Trophoblast cell (in vitro differentiated cells and primary cell): Measurements from ENCODE around the gene SLC18A2.
A peak's percentile ranks its signal among the peaks of the same experiment; 100 is the strongest.

ENCODE experiments used
- DNase-seq, 2 donors: peaks; one replicate each; pipeline ENCODE4 v3.0.0-alpha.2; 2016
- H2AFZ ChIP-seq: 2 replicates; pipeline ENCODE4 v1.6.1; 2013; ENCODE audit warnings: low read length, moderate library complexity, mild to moderate bottlenecking; ENCODE audit not compliant: insufficient read depth, poor library complexity
- H2AK5ac ChIP-seq: 2 replicates; pipeline ENCODE4 v1.6.1; 2013; ENCODE audit warnings: mild to moderate bottlenecking, low read length
- H2BK120ac ChIP-seq: 2 replicates; pipeline ENCODE4 v1.6.1; 2013; ENCODE audit warnings: low read length, mild to moderate bottlenecking, moderate library complexity; ENCODE audit not compliant: insufficient read depth, poor library complexity
- H2BK12ac ChIP-seq: 2 replicates; pipeline ENCODE4 v1.6.1; 2013; ENCODE audit warnings: mild to moderate bottlenecking, low read length, moderate library complexity
- H2BK5ac ChIP-seq: 2 replicates; pipeline ENCODE4 v1.6.1; 2013; ENCODE audit warnings: low read length, low read depth, moderate library complexity, mild to moderate bottlenecking; ENCODE audit not compliant: poor library complexity
- H3K14ac ChIP-seq: 2 replicates; pipeline ENCODE4 v1.6.1; 2013; ENCODE audit warnings: mild to moderate bottlenecking, low read length
- H3K18ac ChIP-seq: 2 replicates; pipeline ENCODE4 v1.6.1; 2013; ENCODE audit warnings: mild to moderate bottlenecking, low read length
- H3K23ac ChIP-seq: 2 replicates; pipeline ENCODE4 v1.6.1; 2013; ENCODE audit warnings: low read length
- H3K27ac ChIP-seq: 2 replicates; pipeline ENCODE4 v1.5.1; 2013; ENCODE audit warnings: low read depth, mild to moderate bottlenecking, inconsistent platforms, low read length, moderate library complexity
- H3K27me3 ChIP-seq: 2 replicates; pipeline ENCODE4 v1.6.1; 2013; ENCODE audit warnings: inconsistent platforms, mild to moderate bottlenecking, low read length, moderate library complexity; ENCODE audit not compliant: insufficient read depth
- H3K36me3 ChIP-seq, 2 experiments: 1 replicate in 1 of 2; 2 replicates in 1 of 2; pipeline ENCODE4 v1.6.1; 2013; ENCODE audit warnings: low read length in 2 of 2, mild to moderate bottlenecking in 2 of 2, moderate library complexity in 1 of 2; ENCODE audit not compliant: insufficient read depth in 2 of 2, control insufficient read depth in 1 of 2
- H3K4ac ChIP-seq: 2 replicates; pipeline ENCODE4 v1.6.1; 2013; ENCODE audit warnings: low read depth, mild to moderate bottlenecking, low read length, moderate library complexity
- H3K4me1 ChIP-seq, 2 experiments: 1 replicate in 1 of 2; 2 replicates in 1 of 2; pipeline ENCODE4 v1.6.1; 2013; ENCODE audit warnings: low read length in 2 of 2, mild to moderate bottlenecking in 2 of 2, moderate library complexity in 1 of 2; ENCODE audit not compliant: insufficient read depth in 2 of 2, control insufficient read depth in 1 of 2
- H3K4me2 ChIP-seq: 2 replicates; pipeline ENCODE4 v1.6.1; 2013; ENCODE audit warnings: inconsistent platforms, mild to moderate bottlenecking, low read length, moderate library complexity
- H3K4me3 ChIP-seq: 2 replicates; pipeline ENCODE4 v1.5.1; 2013; ENCODE audit warnings: mild to moderate bottlenecking, low read depth, low read length, inconsistent platforms
- H3K79me1 ChIP-seq: one replicate; pipeline ENCODE4 v1.6.1; 2013; ENCODE audit warnings: low read length
- H3K79me2 ChIP-seq: 2 replicates; pipeline ENCODE4 v1.6.1; 2013; ENCODE audit warnings: low read length, mild to moderate bottlenecking; ENCODE audit not compliant: control insufficient read depth, insufficient read depth, poor library complexity
- H3K9ac ChIP-seq: 2 replicates; pipeline ENCODE4 v1.6.1; 2013; ENCODE audit warnings: mild to moderate bottlenecking, low read length
- H3K9me3 ChIP-seq: 2 replicates; pipeline ENCODE4 v1.6.1; 2013; ENCODE audit warnings: low read depth, mild to moderate bottlenecking, control low read depth, inconsistent platforms, low read length; ENCODE audit not compliant: insufficient read depth
- H4K12ac ChIP-seq: 2 replicates; pipeline ENCODE4 v1.6.1; 2013; ENCODE audit warnings: low read depth, mild to moderate bottlenecking, low read length, moderate library complexity
- H4K8ac ChIP-seq: 2 replicates; pipeline ENCODE4 v1.6.1; 2013; ENCODE audit warnings: low read depth, mild to moderate bottlenecking, low read length, moderate library complexity
- H4K91ac ChIP-seq: one replicate; pipeline ENCODE4 v1.6.1; 2013; ENCODE audit warnings: low read depth, mild to moderate bottlenecking, low read length, moderate library complexity
- WGBS: extraction: QIAGEN DNeasy Blood & Tissue Kit; methylation state at CpG from one replicate; pipeline ENCODE4 v1.1.7; 2013; ENCODE audit warnings: missing lambda C conversion rate; ENCODE audit not compliant: insufficient read length, insufficient coverage; ENCODE audit errors: extremely low coverage; 5-methylcytosine and 5-hydroxymethylcytosine counted together

SLC18A2 gene

DNA sequence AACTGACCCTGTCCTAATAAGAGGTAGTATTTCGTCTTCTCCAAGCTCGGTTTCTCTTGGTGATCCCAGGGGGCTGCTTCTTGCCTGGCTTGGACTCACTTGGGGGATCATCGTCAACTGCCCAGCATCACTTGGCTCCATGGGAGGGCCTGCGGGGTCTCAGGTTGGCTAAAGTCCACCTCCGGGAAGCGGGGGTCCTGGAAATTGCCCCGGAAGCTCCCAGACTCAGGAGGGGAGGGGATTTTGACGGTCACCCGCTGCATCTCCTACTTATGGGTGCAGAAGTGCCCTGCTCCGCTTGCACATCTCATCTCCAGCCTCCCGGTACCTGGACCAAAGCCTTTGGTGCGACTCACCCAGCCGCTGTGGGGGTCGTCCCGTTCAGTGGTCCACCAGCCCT lies 24.9 kb upstream of the SLC18A2 start:
- Histone ChIP-seq H2AFZ (no peak overlapping the region), H3K36me3 (no peaks in the 10 kb centered on the region), H3K27ac (no peak overlapping the region), H3K79me1 (peaks cover 7% of the 10 kb centered on the region), H3K4ac (no peak overlapping the region), H3K9me3 (peaks cover 6% of the 10 kb centered on the region), H3K14ac (no peak overlapping the region), H2BK12ac (no peak overlapping the region), H3K4me3 (peak overlapping the region; percentile 38), H4K91ac (no peak overlapping the region), H2BK5ac (no peak overlapping the region), H3K27me3 (peaks cover 5% of the 10 kb centered on the region), H2AK5ac (no peak overlapping the region), H4K8ac (no peak overlapping the region), H3K79me2 (peaks cover 3% of the 10 kb centered on the region), H4K12ac (no peak overlapping the region), H3K4me2 (peak overlapping the region; percentile 97), H3K4me1 (peaks cover 9 to 11% of the 10 kb centered on the region in 2 experiments), H3K9ac (no peak overlapping the region), H2BK120ac (no peak overlapping the region), H3K23ac (no peak overlapping the region), H3K18ac (no peak overlapping the region)
- DNase-seq = no peak
- WGBS = no CpG with 5 or more reads among the region's 15 CpGs

- H3K4me3 ChIP-seq = peak overlapping the region; percentile 56
- no peak overlapping the region for H2AK5ac ChIP-seq
- DNase-seq = peak; percentile 33 to 79
- H3K18ac ChIP-seq = peak overlapping the region; percentile 51
- peak overlapping the region; percentile 4 for H2BK120ac ChIP-seq
- peak overlapping the region; percentile 11 for H4K91ac ChIP-seq
- peak overlapping the region; percentile 17 for H4K8ac ChIP-seq
- no peak overlapping the region for H3K27ac ChIP-seq
- peak overlapping the region; percentile 76 for H2AFZ ChIP-seq
- WGBS = no CpG with 5 or more reads among the region's 52 CpGs
- peak overlapping the region; percentile 49 for H4K12ac ChIP-seq
- peaks cover 7% of the 10 kb centered on the region for H3K79me1 ChIP-seq
- H3K23ac ChIP-seq = no peak overlapping the region
- H3K79me2 ChIP-seq = peaks cover 3% of the 10 kb centered on the region
- H3K9ac ChIP-seq = peak overlapping the region; percentile 28
- peaks cover 5% of the 10 kb centered on the region for H3K27me3 ChIP-seq
- H3K4me2 ChIP-seq = peak overlapping the region; percentile 97
- no peak overlapping the region for H2BK5ac ChIP-seq
- H2BK12ac ChIP-seq = peak overlapping the region; percentile 42
- no peaks in the 10 kb centered on the region for H3K36me3 ChIP-seq
- peak overlapping the region; percentile 27 for H3K14ac ChIP-seq
- H3K4ac ChIP-seq = no peak overlapping the region
- peaks cover 6% of the 10 kb centered on the region for H3K9me3 ChIP-seq
- peaks cover 9 to 11% of the 10 kb centered on the region in 2 experiments for H3K4me1 ChIP-seq
These were observed 24.2 kb upstream of the SLC18A2 start for GRCh38 chr10:117216611-117217195.

DNA sequence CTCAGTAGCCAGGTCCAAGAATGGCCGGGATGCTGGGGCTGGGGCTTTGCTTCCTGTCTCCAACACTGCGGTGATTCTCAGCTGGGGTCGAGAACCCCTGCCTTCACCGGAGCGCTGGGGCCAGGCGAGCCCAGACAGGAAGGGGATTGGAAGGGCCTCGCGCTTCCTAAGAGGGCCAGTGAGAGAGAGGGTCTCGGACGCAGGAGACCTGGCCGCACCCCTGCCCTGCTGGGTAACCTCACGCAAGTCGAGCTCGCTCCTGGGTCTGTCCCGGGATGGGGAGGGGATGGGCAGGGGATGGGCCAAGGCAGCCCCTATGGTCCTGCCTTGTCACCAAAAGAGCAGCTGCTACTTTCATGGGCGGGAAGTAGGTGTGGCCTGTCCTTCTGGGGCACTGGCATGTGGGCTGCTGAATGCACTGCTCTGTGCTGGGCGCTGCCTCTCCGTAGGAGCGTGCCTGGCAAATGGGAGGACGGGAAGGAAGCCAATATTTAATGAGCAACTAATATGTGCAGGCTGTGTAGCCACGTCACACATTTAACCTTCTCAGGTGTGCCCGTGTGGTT lies 23.6 kb upstream of the SLC18A2 start:
- Histone ChIP-seq H3K4me3 (peak overlapping the region; percentile 56), H2BK12ac (peak overlapping the region; percentile 42), H3K79me1 (peaks cover 7% of the 10 kb centered on the region), H3K79me2 (peaks cover 3% of the 10 kb centered on the region), H3K4ac (no peak overlapping the region), H3K36me3 (no peaks in the 10 kb centered on the region), H3K23ac (no peak overlapping the region), H3K27me3 (peaks cover 5% of the 10 kb centered on the region), H3K27ac (no peak overlapping the region), H3K9ac (no peak overlapping the region), H2BK120ac (peak overlapping the region; percentile 4), H3K18ac (peak overlapping the region; percentile 51), H3K14ac (peak overlapping the region; percentile 27), H2AK5ac (no peak overlapping the region), H4K8ac (peak overlapping the region; percentile 15), H2AFZ (peak overlapping the region; percentile 47), H3K4me2 (peak overlapping the region; percentile 97), H4K12ac (peak overlapping the region; percentile 49), H2BK5ac (no peak overlapping the region), H4K91ac (peak overlapping the region; percentile 11), H3K4me1 (peaks cover 9 to 11% of the 10 kb centered on the region in 2 experiments), H3K9me3 (peaks cover 6% of the 10 kb centered on the region)
- no CpG with 5 or more reads among the region's 22 CpGs for WGBS
- peak in 1 of 2 donors; percentile 6 for DNase-seq

DNA sequence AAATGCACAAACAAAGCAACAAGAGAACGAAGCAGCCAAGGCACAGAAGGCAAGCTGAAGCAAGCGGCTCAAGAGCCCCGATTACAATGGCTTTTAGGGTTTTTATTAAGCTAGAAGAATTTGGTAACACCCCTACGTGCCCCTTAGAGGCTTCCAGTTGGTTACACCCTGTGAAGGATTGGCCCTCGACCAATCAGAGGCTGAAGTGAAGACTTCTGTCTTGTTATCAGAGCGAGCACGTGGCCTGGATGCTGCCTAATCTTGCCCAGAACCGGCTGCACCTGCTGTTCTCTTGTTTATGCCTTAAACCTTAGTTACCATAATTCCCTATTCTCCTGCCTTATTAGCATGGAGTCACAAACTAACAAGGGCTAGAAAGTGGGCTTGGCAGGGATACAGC lies 22.3 kb upstream of the SLC18A2 start:
- H3K79me1 ChIP-seq = peaks cover 7% of the 10 kb centered on the region
- H2BK5ac ChIP-seq = no peak overlapping the region
- no peaks in the 10 kb centered on the region for H3K9me3 ChIP-seq
- WGBS = no CpG with 5 or more reads among the region's 8 CpGs
- H4K12ac ChIP-seq = no peak overlapping the region
- no peak overlapping the region for H3K9ac ChIP-seq
- peaks cover 5% of the 10 kb centered on the region for H3K27me3 ChIP-seq
- H3K4me2 ChIP-seq = no peak overlapping the region
- H3K14ac ChIP-seq = no peak overlapping the region
- no peak overlapping the region for H3K4me3 ChIP-seq
- no peak overlapping the region for H4K8ac ChIP-seq
- H4K91ac ChIP-seq = no peak overlapping the region
- H3K4me1 ChIP-seq = peaks cover 9 to 11% of the 10 kb centered on the region in 2 experiments
- no peak overlapping the region for H3K4ac ChIP-seq
- no peak overlapping the region for H3K23ac ChIP-seq
- no peak overlapping the region for H3K18ac ChIP-seq
- H2AK5ac ChIP-seq = no peak overlapping the region
- no peak overlapping the region for H2BK120ac ChIP-seq
- H2BK12ac ChIP-seq = no peak overlapping the region
- peaks cover 3% of the 10 kb centered on the region for H3K79me2 ChIP-seq
- no peak for DNase-seq
- H2AFZ ChIP-seq = no peak overlapping the region
- no peak overlapping the region for H3K27ac ChIP-seq
- H3K36me3 ChIP-seq = no peaks in the 10 kb centered on the region
